Heart right ventricle (tissue), 16 donors: Measurements from ENCODE around the gene TPD52L1. TPM values are rescaled to one million over a fixed set of nuclear protein-coding genes. Genes with fewer than 3 reads are reported as not detected.

Experiments
- ATAC-seq, 8 donors: fragments of 200-7000 bp; cut with Tn5 transposase; one replicate each; pipeline ENCODE4 v1.9.1; 2020; ENCODE audit warnings: mild to moderate bottlenecking in 8 of 8, moderate library complexity in 8 of 8, moderate number of reproducible peaks in 1 of 8
- DNase-seq, 2 donors: peaks; one replicate each; pipeline ENCODE4 v3.0.0-alpha.2; 2020
- H3K27ac ChIP-seq, 10 donors: fragments of 200-600 bp; sonication (generic) in 2 of 10; one replicate each; pipeline versions ENCODE4 v1.5.0 to v1.8.0; 2020 to 2022; ENCODE audit warnings: mild to moderate bottlenecking in 3 of 10
- H3K27me3 ChIP-seq, 7 donors: fragments of 200-600 bp; one replicate each; pipeline ENCODE4 v1.8.0; 2021 to 2022; ENCODE audit warnings: mild to moderate bottlenecking in 2 of 7
- H3K36me3 ChIP-seq, 9 donors: fragments of 200-600 bp; sonication (generic) in 1 of 9; one replicate each; pipeline versions ENCODE4 v1.5.0 to v1.8.0; 2020 to 2022; ENCODE audit warnings: mild to moderate bottlenecking in 2 of 9
- H3K4me1 ChIP-seq, 9 donors: fragments of 200-600 bp; sonication (generic) in 1 of 9; one replicate each; pipeline versions ENCODE4 v1.5.0 to v1.8.0; 2020 to 2022; ENCODE audit warnings: mild to moderate bottlenecking in 4 of 9
- H3K4me3 ChIP-seq, 10 donors: fragments of 200-600 bp; sonication (generic) in 2 of 10; one replicate each; pipeline versions ENCODE4 v1.5.0 to v1.8.0; 2020 to 2022; ENCODE audit warnings: mild to moderate bottlenecking in 7 of 10, moderate library complexity in 2 of 10
- H3K9me3 ChIP-seq, 11 donors: fragments of 200-600 bp in 10 of 11; sonication (generic) in 2 of 11; one replicate each; pipeline versions ENCODE4 v1.5.0 to v1.8.0; 2013 to 2022; ENCODE audit warnings: mild to moderate bottlenecking in 2 of 11, control low read depth in 1 of 11, moderate library complexity in 1 of 11
- CTCF ChIP-seq, 9 donors: fragments of 200-600 bp; sonication (generic) in 2 of 9; IDR thresholded peaks; one replicate each; pipeline versions ENCODE4 v1.5.0 to v1.8.0; 2021 to 2022; ENCODE audit warnings: antibody characterized with exemption in 9 of 9, mild to moderate bottlenecking in 5 of 9, moderate library complexity in 1 of 9
- whole genome bisulfite sequencing, 2 donors: extraction: QIAGEN DNeasy Blood & Tissue Kit; methylation state at CpG; one replicate each; pipeline ENCODE4 v1.1.7; 2013; ENCODE audit warnings: inconsistent platforms in 1 of 2; 5-methylcytosine and 5-hydroxymethylcytosine counted together
- intact Hi-C, 10 donors: fragments of 100-400 bp; cut with DNase I; formaldehyde crosslinking; loops; one replicate each; pipeline versions ENCODE4 v1.11.1 to v1.14.2; 2022
- polyA plus RNA-seq, 2 donors: library from polyadenylated mRNA; stranded (reverse); fragments of 200-250 nt; gene quantifications; one replicate each; pipeline ENCODE4 v1.2.3, GENCODE V29; 2013
- total RNA-seq, 10 donors: library from RNA; stranded (reverse); fragmentation: NEBNext Ultra II Directional in 3 of 10; extraction: Animal tissue kit (Norgen Biotek cat#: 25700) in 3 of 10; gene quantifications; one replicate each; pipeline versions ENCODE4 v1.2.1 to v1.2.4, GENCODE V29; 2021 to 2023
- donor health status: Arrhythmogenic right ventricular cardiomyopathy.
- donor health status: ischemic (EF 13 %, LVEDD 7.1; RV severe dilation, severe dysfunction).
- donor health status: healthy with polysubstance abuse.
- donor health status: DM: no; HTN: yes; CAD: no.
- donor health status: DM: no; HTN: no; CAD: no.
- donor health status: ischemic (EF 25% LVEDD 6.9; RV normal size, moderate dysfunction).
- donor health status: ischemic (EF 25% LVEDD 5.7; RV mildly dilated, moderate dysfunction).
- donor health status: healthy.
- donor health status: DM: yes; HTN: yes; CAD: no.
- donor health status: Ischemic cardiomyopathy.
- donor health status: ischemic (EF 35%, LVEDD 5.7; RV mildly dilated, moderate dysfunction).
- donor health status: nonischemic (EF 11% LVEDD 7.7; RV severe dilation, severe dysfunction).
- donor health status: DM: yes; HTN: yes; CAD: no.
- donor health status: PGD.
- donor health status: ischemic (EF 29% LVEDD 5.4; RV normal size, mild dysfunction).
- donor health status: nonischemic (EF 23%, LVEDD 6.1; RV moderate dilation, normal function).

TPD52L1 gene
- total and polyA plus RNA-seq, 12 donors: 21.2 to 97.8 (median 54.1) TPM

GRCh38 chr6:125231133-125231532 is 77.6 kb downstream of the TPD52L1 start:
- H3K9me3 ChIP-seq: no peaks in the 10 kb centered on the region
- ATAC-seq (peak in 3 of 8 donors; percentile 20 to 56 (median 50)), DNase-seq (no peak)
- no peaks in the 10 kb centered on the region for H3K36me3 ChIP-seq
- no peaks in the 10 kb centered on the region for H3K27me3 ChIP-seq
- no peak overlapping the region for H3K4me3 ChIP-seq
- peaks cover 0 to 38% (median 10%) of the 10 kb centered on the region in 9 donors for H3K4me1 ChIP-seq
- H3K27ac ChIP-seq: peak overlapping the region in 1 of 10 donors; percentile 2
- intact Hi-C loops: loop anchor here in 1 of 10 donors (10.0 kb wide), 1 partner anchor 64 kb away; no protein-coding TSS in a partner anchor
- TF ChIP-seq CTCF (IDR thresholded peaks at IDR 0.05): no peak
- WGBS, 2 donors: 88 to 94% methylated on average over 1 of the region's 1 CpG

DNA sequence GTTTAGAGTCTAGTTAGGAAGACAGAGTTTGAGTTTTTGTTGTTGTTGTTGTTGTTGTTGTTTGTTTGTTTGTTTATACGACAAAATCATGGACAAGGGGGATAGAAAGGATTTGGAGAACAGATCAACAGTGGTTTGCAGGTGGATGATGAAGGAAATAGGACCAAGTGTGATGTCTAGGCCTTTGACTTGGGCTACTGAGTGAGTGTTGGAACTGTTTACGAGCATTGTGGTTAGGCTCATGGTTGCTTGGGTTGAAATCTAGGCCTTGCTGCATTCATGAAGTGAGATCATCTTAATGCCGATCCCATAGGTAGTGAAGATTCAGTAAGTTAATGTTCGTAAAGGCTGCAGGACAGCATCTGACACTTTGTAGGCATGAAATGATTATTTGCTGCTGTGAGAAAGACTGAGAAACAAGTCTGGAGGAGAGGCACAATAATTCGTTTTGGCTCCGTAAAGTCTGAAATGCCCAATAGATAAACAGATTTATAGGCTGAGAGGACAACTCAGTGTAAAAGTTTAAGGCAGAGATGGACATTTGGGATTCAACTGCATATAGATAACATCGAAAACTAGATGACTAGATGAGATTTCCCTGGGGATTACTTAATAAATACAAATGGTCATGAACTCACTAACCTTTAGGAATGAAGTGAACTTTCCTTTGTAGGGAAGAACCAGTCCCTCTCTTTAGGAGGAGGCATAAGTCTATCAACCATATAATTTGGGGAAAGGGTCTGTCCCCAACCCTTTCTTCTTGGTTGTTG is 78.2 kb downstream of the TPD52L1 start:
- H3K4me3 ChIP-seq: no peak overlapping the region
- no peaks in the 10 kb centered on the region for H3K9me3 ChIP-seq
- H3K27ac ChIP-seq: peak overlapping the region in 3 of 10 donors; percentile 2 to 52 (median 11)
- no peak for ATAC-seq
- no peak for DNase-seq
- no peak for TF ChIP-seq CTCF (IDR thresholded peaks at IDR 0.05)
- intact Hi-C loops: loop anchor here in 1 of 10 donors (10.0 kb wide), 1 partner anchor 63 kb away; no protein-coding TSS in a partner anchor
- no peaks in the 10 kb centered on the region for H3K36me3 ChIP-seq
- WGBS, 2 donors: 77 to 93% methylated on average over 7 of the region's 7 CpGs
- no peaks in the 10 kb centered on the region for H3K27me3 ChIP-seq
- peaks cover 0 to 38% (median 10%) of the 10 kb centered on the region in 9 donors for H3K4me1 ChIP-seq

GRCh38 chr6:125232466-125232865 is 78.9 kb downstream of the TPD52L1 start:
- WGBS, 2 donors: 70 to 91% methylated on average over 1 of the region's 1 CpG
- intact Hi-C loops: loop anchor here in 1 of 10 donors (10.0 kb wide), 1 partner anchor 62 kb away; no protein-coding TSS in a partner anchor
- Histone ChIP-seq H3K27me3 (no peaks in the 10 kb centered on the region), H3K9me3 (no peaks in the 10 kb centered on the region), H3K4me3 (no peak overlapping the region), H3K36me3 (no peaks in the 10 kb centered on the region), H3K27ac (peak overlapping the region in 5 of 10 donors; percentile 12 to 52 (median 23)), H3K4me1 (peaks cover 0 to 38% (median 10%) of the 10 kb centered on the region in 9 donors)
- ATAC-seq: no peak
- DNase-seq: no peak
- no peak for TF ChIP-seq CTCF (IDR thresholded peaks at IDR 0.05)

- Histone ChIP-seq H3K36me3 (no peaks in the 10 kb centered on the region), H3K27me3 (no peaks in the 10 kb centered on the region), H3K4me1 (peaks cover 0 to 38% (median 10%) of the 10 kb centered on the region in 9 donors), H3K27ac (peak overlapping the region in 5 of 10 donors; percentile 12 to 52 (median 23)), H3K9me3 (no peaks in the 10 kb centered on the region), H3K4me3 (no peak overlapping the region)
- no peak for TF ChIP-seq CTCF (IDR thresholded peaks at IDR 0.05)
- 80 to 85% methylated on average over 3 of the region's 3 CpGs for WGBS, 2 donors
- intact Hi-C loops: loop anchor here in 1 of 10 donors (10.0 kb wide), 1 partner anchor 62 kb away; no protein-coding TSS in a partner anchor
- peak in 2 of 8 donors; percentile 45 to 53 for ATAC-seq
- DNase-seq: no peak
Observed at GRCh38 chr6:125233202-125233601, 79.6 kb downstream of the TPD52L1 start.
